HepG2 (cell line): ENCODE data around the gene EPPIN. TPM values are rescaled to one million over a fixed set of nuclear protein-coding genes. Genes with fewer than 3 reads are reported as not detected.

Experiments used
- ATAC-seq: fragments of 200-7000 bp; cut with Tn5 transposase; 3 replicates; pipeline ENCODE4 v1.9.1; 2020; ENCODE audit warnings: mild to moderate bottlenecking, moderate library complexity
- BruUV-seq: library from RNA; stranded (reverse); fragments of 400-500 nt; replicated peaks from 2 replicates; lab custom pipeline; 2021; lab: Mats Ljungman, UMichigan
- CTCF ChIA-PET: fragments of 300-600 bp; formaldehyde crosslinking; extraction: SDS; loops from one replicate; lab custom pipeline; 2021; ENCODE audit warnings: low total read pairs, inconsistent platforms, low intra/inter-chr PET ratio; lab: Yijun Ruan, JAX
- POLR2A ChIA-PET: fragments of 350-600 bp; sonication (Branson Sonifier 250); formaldehyde crosslinking; loops from one replicate; lab custom pipeline; 2020; ENCODE audit warnings: antibody characterized with exemption, inconsistent platforms; lab: Yijun Ruan, JAX
- DNase-seq: peaks from one replicate; pipeline ENCODE4 v3.0.0-alpha.2; 2015; ENCODE audit warnings: low spot score
- FAIRE-seq: peaks from 3 replicates; lab custom pipeline; 2011; peaks lifted over from hg19 to GRCh38; lab: Jason Lieb, UNC
- H2AFZ ChIP-seq: one replicate; pipeline ENCODE4 v1.6.1; 2011; ENCODE audit warnings: low read length, inconsistent platforms
- H3K27ac ChIP-seq: fragments of 300-600 bp; 3 replicates; pipeline ENCODE4 v1.8.0; 2011; ENCODE audit warnings: mixed run types, mild to moderate bottlenecking, mixed read lengths, low read length, inconsistent platforms; ENCODE audit not compliant: insufficient read depth; ENCODE audit errors: extremely low read length
- H3K27me3 ChIP-seq, 2 experiments: fragments of 200-600 bp in 1 of 2; 2 replicates in 1 of 2; 3 replicates in 1 of 2; pipeline versions ENCODE4 v1.6.0 to v1.8.0; 2011; ENCODE audit warnings: low read length in 2 of 2, mild to moderate bottlenecking in 2 of 2, moderate library complexity in 2 of 2, inconsistent platforms in 1 of 2; ENCODE audit not compliant: insufficient read depth in 2 of 2, control insufficient read depth in 1 of 2
- H3K36me3 ChIP-seq, 2 experiments: fragments of 200-600 bp in 1 of 2; replicated peaks in 1 of 2; 2 replicates in 1 of 2; 3 replicates in 1 of 2; pipeline versions ENCODE4 v1.5.1 to v1.8.0; 2011; ENCODE audit warnings: low read length in 2 of 2, inconsistent platforms in 1 of 2; ENCODE audit not compliant: insufficient read depth in 2 of 2, control insufficient read depth in 1 of 2
- H3K4me1 ChIP-seq: 2 replicates; pipeline ENCODE4 v1.5.1; 2012; ENCODE audit warnings: low read length, inconsistent platforms; ENCODE audit not compliant: insufficient read depth
- H3K4me2 ChIP-seq: 2 replicates; pipeline ENCODE4 v1.6.0; 2011; ENCODE audit warnings: low read depth, low read length, inconsistent platforms
- H3K4me3 ChIP-seq, 3 experiments: fragments of 200-600 bp in 1 of 3; sonication (generic), shearing (Covaris generic) in 1 of 3; replicated peaks in 1 of 3; 2 replicates each; pipeline ENCODE4 v1.5.1; 2011 to 2016; ENCODE audit warnings: low read length in 3 of 3, inconsistent platforms in 2 of 3, low read depth in 2 of 3, mild to moderate bottlenecking in 2 of 3, control low read depth in 1 of 3, mixed read lengths in 1 of 3; ENCODE audit not compliant: insufficient read depth in 1 of 3
- H3K79me2 ChIP-seq: one replicate; pipeline ENCODE4 v1.6.1; 2011; ENCODE audit warnings: low read length, inconsistent platforms; ENCODE audit not compliant: insufficient read depth
- H3K9ac ChIP-seq: 2 replicates; pipeline ENCODE4 v1.6.0; 2011; ENCODE audit warnings: mild to moderate bottlenecking, low read depth, low read length, inconsistent platforms; ENCODE audit not compliant: insufficient read depth
- H3K9me3 ChIP-seq: 2 replicates; pipeline ENCODE4 v1.5.1; 2012; ENCODE audit warnings: mild to moderate bottlenecking, low read length
- H4K20me1 ChIP-seq: 2 replicates; pipeline ENCODE4 v1.6.0; 2011; ENCODE audit warnings: inconsistent platforms, mild to moderate bottlenecking, low read length, moderate library complexity; ENCODE audit not compliant: insufficient read depth
- CEBPB ChIP-seq: IDR thresholded peaks from 2 replicates; pipeline ENCODE4 v1.6.1; 2011; ENCODE audit warnings: low read depth, low read length, improper control_type of control experiment, borderline replicate concordance
- CEBPG ChIP-seq: IDR thresholded peaks from 2 replicates; pipeline ENCODE4 v1.6.1; 2016
- CTCF ChIP-seq: sonication (generic); formaldehyde crosslinking; IDR thresholded peaks from 2 replicates; pipeline ENCODE4 v1.5.0; 2020; ENCODE audit warnings: mild to moderate bottlenecking, missing genetic modification reagents, moderate library complexity
- FOXA1 ChIP-seq, 2 experiments: fragments of 450-650 bp in 1 of 2; sonication (generic) in 1 of 2; formaldehyde crosslinking in 1 of 2; IDR thresholded peaks; 2 replicates each; pipeline versions ENCODE4 v1.4.0 to v1.6.1; 2016 to 2020; ENCODE audit warnings: missing genetic modification reagents in 1 of 2
- GPBP1L1 ChIP-seq: sonication (generic); formaldehyde crosslinking; IDR thresholded peaks from 2 replicates; pipeline ENCODE4 v1.5.0; 2020; ENCODE audit warnings: mild to moderate bottlenecking, missing genetic modification reagents
- MIXL1 ChIP-seq: IDR thresholded peaks from 2 replicates; pipeline ENCODE4 v1.6.1; 2016
- NR2F1 ChIP-seq, 2 experiments: fragments of 450-650 bp in 1 of 2; formaldehyde crosslinking in 1 of 2; IDR thresholded peaks; 2 replicates each; pipeline versions ENCODE4 v1.5.0 to v1.6.1; 2016 to 2020; ENCODE audit warnings: mild to moderate bottlenecking in 1 of 2, missing compliant biosample characterization in 1 of 2, missing genetic modification reagents in 1 of 2, moderate library complexity in 1 of 2
- NR2F6 ChIP-seq, 2 experiments: IDR thresholded peaks; 2 replicates each; pipeline ENCODE4 v1.6.1; 2016; ENCODE audit warnings: antibody characterized with exemption in 1 of 2, mild to moderate bottlenecking in 1 of 2
- PATZ1 ChIP-seq: sonication (generic); formaldehyde crosslinking; IDR thresholded peaks from 2 replicates; pipeline ENCODE4 v1.4.0; 2020; ENCODE audit warnings: missing genetic modification reagents
- PPARG ChIP-seq: conservative IDR thresholded peaks from 2 replicates; pipeline ENCODE4 v1.6.1; 2016; ENCODE audit warnings: missing biosample characterization, missing genetic modification reagents
- RAD21 ChIP-seq: fragments of 450-650 bp; formaldehyde crosslinking; IDR thresholded peaks from 2 replicates; pipeline ENCODE4 v1.5.0; 2020; ENCODE audit warnings: mild to moderate bottlenecking
- REPIN1 ChIP-seq: sonication (generic); formaldehyde crosslinking; IDR thresholded peaks from 2 replicates; pipeline ENCODE4 v1.8.0; 2022; ENCODE audit warnings: missing genetic modification reagents, low read depth, mild to moderate bottlenecking, borderline replicate concordance
- SALL2 ChIP-seq: sonication (generic); formaldehyde crosslinking; IDR thresholded peaks from 2 replicates; pipeline ENCODE4 v1.8.1; 2023; ENCODE audit warnings: mild to moderate bottlenecking, missing genetic modification reagents, inconsistent platforms
- SMC3 ChIP-seq: IDR thresholded peaks from 2 replicates; pipeline ENCODE4 v1.6.1; 2011; ENCODE audit warnings: low read length, improper control_type of control experiment
- SOX13 ChIP-seq, 3 experiments: fragments of 450-650 bp in 1 of 3; sonication (generic) in 1 of 3; formaldehyde crosslinking in 1 of 3; IDR thresholded peaks in 2 of 3; conservative IDR thresholded peaks in 1 of 3; 2 replicates each; pipeline versions ENCODE4 v1.5.0 to v1.6.1; 2016 to 2020; ENCODE audit warnings: antibody characterized with exemption in 1 of 3, mild to moderate bottlenecking in 1 of 3, missing compliant biosample characterization in 1 of 3, missing genetic modification reagents in 1 of 3, moderate library complexity in 1 of 3
- STAG1 ChIP-seq: sonication (generic); formaldehyde crosslinking; IDR thresholded peaks from 2 replicates; pipeline ENCODE4 v1.4.0; 2020; ENCODE audit warnings: missing genetic modification reagents
- TEAD3 ChIP-seq: optimal IDR thresholded peaks from 2 replicates; pipeline ENCODE3; 2016; ENCODE audit warnings: borderline replicate concordance
- XRCC5 ChIP-seq: fragments of 200-400 bp; formaldehyde crosslinking; optimal IDR thresholded peaks from 2 replicates; pipeline ENCODE3; 2017; ENCODE audit warnings: mild to moderate bottlenecking, low read length
- ZNF496 ChIP-seq: sonication (generic); formaldehyde crosslinking; IDR thresholded peaks from 2 replicates; pipeline ENCODE4 v1.8.1; 2023; ENCODE audit warnings: mild to moderate bottlenecking, moderate library complexity, missing genetic modification reagents; ENCODE audit not compliant: insufficient replicate concordance
- WGBS: methylation state at CpG from one replicate; pipeline ENCODE4 v1.1.6; 2017; ENCODE audit warnings: low lambda C conversion rate; 5-methylcytosine and 5-hydroxymethylcytosine counted together
- in situ Hi-C: cut with HindIII; loops from 2 replicates; pipeline ENCODE4 v1.10.0; 2017; ENCODE audit warnings: low pct_unique_long_range_greater_than_20kb; ENCODE audit not compliant: extremely low pct_ligation_motif_present
- intact Hi-C: fragments of 100-400 bp; cut with micrococcal nuclease; formaldehyde crosslinking; loops from one replicate; pipeline ENCODE4 v1.10.0; 2022; ENCODE audit not compliant: unreplicated experiment
- polyA plus RNA-seq, 8 experiments: library from polyadenylated mRNA; depleted of rRNA in 3 of 8; stranded (reverse) in 7 of 8; unstranded in 1 of 8; fragments of >200 nt; fragmentation: Illumina TruSeq in 4 of 8; extraction: Trizol in 4 of 8; gene quantifications; 2 replicates each; pipeline versions ENCODE4 v1.2.1 to v1.2.3, GENCODE V29; 2011 to 2016; ENCODE audit warnings: low read depth in 4 of 8, missing spikeins in 1 of 8, mixed read lengths in 1 of 8; ENCODE audit not compliant: insufficient read depth in 1 of 8
- total RNA-seq, 5 experiments: library from RNA; depleted of rRNA; stranded (reverse); fragments of >200 nt; fragmentation: Illumina TruSeq; extraction: Trizol; gene quantifications; 2 replicates each; pipeline ENCODE4 v1.2.3, GENCODE V29; 2016; ENCODE audit warnings: low read depth in 1 of 5

EPPIN gene
- total and polyA plus RNA-seq, 2 of the 13 experiments (the other 11 are each of a cell fraction or from before 2014, with no cell fraction given) = not detected

- FAIRE-seq (peak; percentile 92), DNase-seq (peak; percentile 88), ATAC-seq (peak; percentile 96)
- Histone ChIP-seq H3K9ac (no peak overlapping the region), H3K27me3 (peaks cover 0 to 10% of the 10 kb centered on the region in 2 experiments; a peak in 1 of 5 replicates), H3K4me1 (no peaks in the 10 kb centered on the region), H3K9me3 (no peaks in the 10 kb centered on the region), H3K79me2 (no peaks in the 10 kb centered on the region), H3K27ac (no peak overlapping the region), H2AFZ (no peak overlapping the region), H4K20me1 (no peaks in the 10 kb centered on the region), H3K4me2 (no peak overlapping the region), H3K36me3 (no peaks in the 10 kb centered on the region), H3K4me3 (no peak overlapping the region)
- BruUV-seq = no TSS peak
- 16% methylated on average over 5 of the region's 5 CpGs for WGBS
- in situ Hi-C loops = no loop called here
- ChIA-PET CTCF (interaction anchor here (0.7 to 3.3 kb wide), 2 partner anchors 178 to 274 kb away, joined by 3 to 95 read pairs; no protein-coding TSS in a partner anchor), POLR2A (no interaction called here)
- intact Hi-C loops = loop anchor here (1.0 kb wide), 1 partner anchor 179 kb away; no protein-coding TSS in a partner anchor
- TF ChIP-seq MIXL1 (peak; percentile 88), CEBPG (peak; percentile 42), PATZ1 (CRISPR knock-in tag) (peak; percentile 35; the same call in 1 of the 2 replicates), CEBPB (peak; percentile 9; the same call in 1 of the 2 replicates), PPARG (CRISPR knock-in tag) (peak; percentile 53; the same call in 1 of the 2 replicates), NR2F6 (IDR thresholded peaks at IDR 0.05) (peak; percentile 75), NR2F6 (CRISPR knock-in tag; IDR thresholded peaks at IDR 0.05) (peak; percentile 65; the same call in 1 of the 2 replicates), REPIN1 (CRISPR knock-in tag) (0 out of 2 replicates have a peak, but pooled peaks have one; percentile 18), SMC3 (peak; percentile 91; the same call in 1 of the 2 replicates), TEAD3 (CRISPR knock-in tag) (peak; percentile 16), CTCF (CRISPR knock-in tag) (peak; percentile 78), RAD21 (peak; percentile 87), SOX13 (IDR thresholded peaks at IDR 0.05) (no peak), SOX13 (CRISPR knock-in tag; conservative IDR thresholded peaks at IDR 0.05 in 1 of 2, IDR thresholded peaks at IDR 0.05 in 1 of 2) (peak in 1 of 2 experiments; percentile 27; a peak in 1 of 4 replicates), SALL2 (no peak), ZNF496 (no peak), FOXA1 (IDR thresholded peaks at IDR 0.05) (no peak), FOXA1 (CRISPR knock-in tag; IDR thresholded peaks at IDR 0.05) (0 out of 2 replicates have a peak, but pooled peaks have one; percentile 16), XRCC5 (peak; percentile 65), GPBP1L1 (CRISPR knock-in tag) (no peak), STAG1 (peak; percentile 81), NR2F1 (CRISPR knock-in tag; IDR thresholded peaks at IDR 0.05) (0 out of 4 replicates have a peak, but pooled peaks of 1 of the 2 experiments have one; percentile 37)
These were observed 45.5 kb upstream of the EPPIN start for GRCh38 chr20:45592574-45593189.
